Measurements from ENCODE around the gene ZBTB24.

Gene ZBTB24

GRCh38 chr6:109478841-109479624 lies 4.0 kb downstream of the ZBTB24 start:
- Histone ChIP-seq H3K4me2 (ENCODE audit: low read length) (peak overlapping the region; percentile 24), H3K4me1 (peaks cover 21% of the 10 kb centered on the region), H3K9me3 (ENCODE audit: control insufficient read depth, low read length) (no peaks in the 10 kb centered on the region), H3K27me3 (ENCODE audit: control insufficient read depth, insufficient read depth, low read length) (no peaks in the 10 kb centered on the region), H3K27ac (no peak overlapping the region), H3K4me3 (ENCODE audit: low read depth, low read length) (no peak overlapping the region), H2AFZ (no peak overlapping the region), H3K79me2 (peaks cover 31% of the 10 kb centered on the region), H3K36me3 (ENCODE audit: control insufficient read depth, insufficient read depth, low read length) (no peaks in the 10 kb centered on the region), H3K9ac (no peak overlapping the region)
- TF ChIP-seq CTCF (IDR thresholded peaks at IDR 0.05) = no peak

- no peak overlapping the region for H2AFZ ChIP-seq
- H3K27me3 ChIP-seq (ENCODE audit: control insufficient read depth, insufficient read depth, low read length) = no peaks in the 10 kb centered on the region
- H3K9ac ChIP-seq = no peak overlapping the region
- H3K4me1 ChIP-seq = peaks cover 21% of the 10 kb centered on the region
- no peak overlapping the region for H3K27ac ChIP-seq
- peaks cover 31% of the 10 kb centered on the region for H3K79me2 ChIP-seq
- no peak for TF ChIP-seq CTCF (IDR thresholded peaks at IDR 0.05)
- H3K4me3 ChIP-seq (ENCODE audit: low read depth, low read length) = no peak overlapping the region
- H3K4me2 ChIP-seq (ENCODE audit: low read length) = no peak overlapping the region
- H3K36me3 ChIP-seq (ENCODE audit: control insufficient read depth, insufficient read depth, low read length) = no peaks in the 10 kb centered on the region
- H3K9me3 ChIP-seq (ENCODE audit: control insufficient read depth, low read length) = no peaks in the 10 kb centered on the region
Measured at GRCh38 chr6:109478222-109478805, 4.7 kb downstream of the ZBTB24 start.

GRCh38 chr6:109477725-109478124 lies 5.3 kb downstream of the ZBTB24 start:
- no peaks in the 10 kb centered on the region for H3K36me3 ChIP-seq (ENCODE audit: control insufficient read depth, insufficient read depth, low read length)

GRCh38 chr6:109477184-109477583 lies 5.8 kb downstream of the ZBTB24 start:
- Histone ChIP-seq H3K9ac (no peak overlapping the region), H3K27me3 (ENCODE audit: control insufficient read depth, insufficient read depth, low read length) (no peaks in the 10 kb centered on the region), H3K4me2 (ENCODE audit: low read length) (no peak overlapping the region), H3K9me3 (ENCODE audit: control insufficient read depth, low read length) (no peaks in the 10 kb centered on the region), H3K79me2 (peaks cover 28% of the 10 kb centered on the region), H3K36me3 (ENCODE audit: control insufficient read depth, insufficient read depth, low read length) (no peaks in the 10 kb centered on the region), H3K4me1 (peaks cover 20% of the 10 kb centered on the region), H2AFZ (no peak overlapping the region), H3K4me3 (ENCODE audit: low read depth, low read length) (no peak overlapping the region), H3K27ac (no peak overlapping the region)
- TF ChIP-seq CTCF (IDR thresholded peaks at IDR 0.05) = no peak

More at GRCh38 chr6:109477725-109478124, 5.3 kb downstream of the ZBTB24 start:
- Histone ChIP-seq H3K27me3 (ENCODE audit: control insufficient read depth, insufficient read depth, low read length) (no peaks in the 10 kb centered on the region), H3K4me2 (ENCODE audit: low read length) (no peak overlapping the region), H3K4me3 (ENCODE audit: low read depth, low read length) (no peak overlapping the region), H3K9ac (no peak overlapping the region), H2AFZ (no peak overlapping the region), H3K9me3 (ENCODE audit: control insufficient read depth, low read length) (no peaks in the 10 kb centered on the region), H3K4me1 (peaks cover 21% of the 10 kb centered on the region), H3K79me2 (peaks cover 31% of the 10 kb centered on the region), H3K27ac (no peak overlapping the region)
- no peak for TF ChIP-seq CTCF (IDR thresholded peaks at IDR 0.05)
